Activated T-helper 1 cell treated with Interleukin-2 at 50 U/mL for 16 hours (primary cell): Measurements from ENCODE around the gene SEC14L2.
"Not testable (repeated sequence)": the region's sequence is repeated elsewhere in the genome, so short reads cannot be mapped to it uniquely, and the experiment has no call there.

Source experiments
- DNase-seq: peaks from one replicate; pipeline ENCODE4 v3.0.0-alpha.2; 2020; ENCODE audit warnings: low read depth

The SEC14L2 gene

DNA sequence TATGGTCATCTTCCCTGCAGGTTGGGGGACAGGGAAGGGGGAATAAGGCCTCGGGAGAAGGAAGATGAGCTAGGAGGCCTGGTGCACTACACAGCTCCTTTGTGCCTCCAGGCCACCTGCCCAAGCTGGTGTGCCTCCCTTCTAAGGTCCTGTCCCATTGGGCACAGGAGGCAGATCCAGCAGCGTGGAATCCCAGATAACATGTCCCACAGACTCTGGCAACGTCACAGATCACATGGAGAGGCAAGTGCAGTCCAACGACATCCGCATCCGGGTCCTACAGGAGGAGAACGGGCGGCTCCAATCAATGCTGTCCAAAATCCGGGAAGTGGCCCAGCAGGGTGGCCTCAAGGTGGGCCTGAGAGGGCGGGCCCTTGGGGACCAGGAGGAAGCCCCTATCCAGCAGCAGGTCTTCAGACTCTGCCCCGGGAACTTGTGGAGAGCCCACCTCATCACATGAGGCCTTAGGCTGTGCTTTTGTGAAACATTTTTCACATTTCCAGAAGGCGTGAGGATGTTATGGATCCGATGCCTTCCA, 21.4 kb upstream of the SEC14L2 start:
- no peak for DNase-seq

- no peak for DNase-seq
These were observed 16.8 kb upstream of the SEC14L2 start for GRCh38 chr22:30380011-30380410.

GRCh38 chr22:30381264-30381663, 15.6 kb upstream of the SEC14L2 start:
- no peak for DNase-seq

DNA sequence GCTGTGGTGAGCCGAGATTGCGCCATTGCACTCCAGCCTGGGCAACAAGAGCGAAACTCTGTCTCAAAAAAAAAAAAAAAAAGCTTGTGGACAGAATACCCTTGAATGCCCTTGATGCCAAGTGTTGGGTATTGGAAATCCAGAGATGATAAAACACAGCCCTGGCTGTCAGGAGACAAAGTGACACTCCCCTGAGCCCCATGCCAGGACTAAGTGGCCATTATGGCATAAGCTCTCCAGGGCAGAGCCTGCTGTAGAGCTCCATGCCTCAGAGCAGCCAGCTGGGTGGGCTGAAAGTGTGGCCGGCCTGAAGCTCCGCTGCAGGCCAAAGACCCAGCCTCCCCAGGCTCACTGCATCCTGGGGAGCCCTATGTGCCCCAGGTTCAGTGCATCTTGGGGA, 14.5 kb upstream of the SEC14L2 start:
- DNase-seq: no peak

DNA sequence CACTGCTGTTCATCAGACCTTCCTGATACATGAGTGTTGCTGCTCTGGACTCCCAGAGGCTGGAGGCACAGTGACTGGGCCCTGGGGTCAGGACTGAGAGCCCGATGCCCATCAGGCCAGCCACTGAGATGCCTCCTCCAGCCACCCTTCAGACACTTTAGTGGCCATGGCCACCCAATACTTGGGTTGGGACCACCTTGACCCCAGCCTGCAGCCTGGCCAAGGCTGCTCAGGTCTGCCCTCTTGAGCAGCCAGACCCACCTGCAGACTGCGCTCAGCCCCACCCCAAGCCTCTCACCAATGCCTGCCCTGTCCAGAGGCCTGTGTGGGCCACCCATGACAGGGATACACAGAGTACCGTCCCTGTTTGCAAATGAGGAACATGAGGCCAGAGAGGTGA, 13.8 kb upstream of the SEC14L2 start:
- DNase-seq: no peak

DNA sequence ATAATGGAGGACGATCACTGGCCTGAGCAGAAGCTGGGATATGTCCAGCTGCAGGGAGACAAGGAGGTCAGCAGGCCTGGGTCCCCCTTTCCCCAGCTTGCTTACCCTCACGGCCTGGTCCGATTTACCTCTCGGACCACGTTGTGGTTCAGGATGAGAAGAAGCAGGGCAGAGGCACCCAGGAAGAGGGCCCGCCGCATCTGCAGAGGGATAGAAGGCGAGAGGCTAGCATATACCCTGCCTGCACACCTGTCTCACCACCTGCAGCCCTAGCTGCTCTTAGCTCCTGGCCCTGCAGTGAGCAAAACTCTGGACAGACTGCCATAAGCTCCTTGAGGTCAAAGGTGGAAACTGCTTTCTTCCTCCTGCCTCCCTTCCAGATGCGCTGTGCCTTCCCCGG, 10.9 kb upstream of the SEC14L2 start:
- DNase-seq: no peak

DNA sequence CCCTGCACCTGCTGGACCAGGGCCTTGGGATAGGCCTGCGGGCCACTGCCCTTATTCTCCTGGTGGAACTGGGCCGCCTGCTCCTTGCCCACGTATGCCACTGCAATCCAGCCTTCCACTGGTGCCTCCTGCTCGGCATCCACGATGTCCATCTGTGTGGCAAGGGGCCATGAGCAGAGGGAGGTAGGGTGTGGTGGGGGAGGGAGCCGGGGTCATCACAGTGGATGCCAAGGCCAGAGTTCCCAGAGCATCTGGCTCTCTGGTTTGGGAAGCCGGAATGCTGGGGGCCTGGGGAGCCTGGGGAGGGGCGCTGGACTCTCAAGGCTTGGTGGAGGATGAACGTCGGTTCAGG, 10.2 kb upstream of the SEC14L2 start:
- DNase-seq: no peak

GRCh38 chr22:30386960-30387827, 9.6 kb upstream of the SEC14L2 start, which contains the start of gene RNF215:
RNF215 (minus strand) TSS chr22:30387411; CDS start chr22:30387313, 98 bp downstream.
- DNase-seq: peak; percentile 77

DNA sequence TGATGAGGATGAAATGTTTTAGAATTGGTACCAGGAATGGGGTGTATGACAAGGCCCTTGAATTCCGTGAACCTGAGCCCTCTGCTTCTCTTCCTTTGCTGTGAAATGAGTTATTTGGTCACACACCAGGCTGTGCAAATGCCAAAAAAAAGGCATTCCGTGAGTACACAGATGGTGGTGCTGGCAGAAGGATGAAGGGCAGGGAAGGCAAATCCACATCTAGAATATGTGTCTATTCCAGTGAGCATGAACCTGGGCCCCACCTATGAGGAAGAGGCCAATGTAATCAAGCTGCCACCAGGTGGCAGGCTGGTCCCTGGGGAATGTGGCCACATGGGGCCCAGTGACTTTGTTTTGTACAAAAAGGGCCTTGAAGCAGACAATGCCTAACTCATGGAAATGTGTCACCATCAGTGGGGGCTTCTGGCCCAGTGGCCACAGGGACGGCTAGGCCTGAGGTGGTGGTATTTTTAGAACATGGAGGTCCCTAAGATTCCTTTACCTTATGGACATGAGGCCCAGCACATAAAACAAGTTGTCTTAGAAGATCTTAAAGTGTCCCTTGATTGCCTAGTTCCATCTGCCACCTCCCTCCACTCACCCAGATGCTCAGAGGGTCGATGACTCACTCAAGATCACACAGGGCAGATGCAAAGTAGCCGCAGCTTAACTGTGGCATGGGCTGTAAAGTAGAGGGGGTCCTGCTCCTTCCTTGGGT, 5.7 kb upstream of the SEC14L2 start:
- DNase-seq: peak; percentile 60

GRCh38 chr22:30392661-30393321, 4.0 kb upstream of the SEC14L2 start:
- DNase-seq: no peak

DNA sequence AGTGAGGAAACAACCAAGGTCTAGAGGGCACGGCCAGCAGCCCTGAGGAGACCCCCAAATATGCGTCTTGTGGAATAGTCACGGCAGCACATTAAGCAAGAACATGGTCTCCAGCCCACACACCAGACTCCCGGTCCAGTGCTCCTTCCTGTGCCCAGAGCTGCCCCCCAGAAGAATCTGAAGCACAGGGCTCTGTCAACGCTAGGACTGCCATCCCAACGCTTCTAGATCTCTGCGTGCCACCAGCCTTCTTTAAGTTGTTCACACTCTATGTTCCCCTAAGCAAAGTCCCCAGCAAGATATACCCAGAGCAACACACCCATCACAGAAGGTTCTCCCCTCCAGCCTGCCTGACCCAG, 3.5 kb upstream of the SEC14L2 start:
- no peak for DNase-seq

DNA sequence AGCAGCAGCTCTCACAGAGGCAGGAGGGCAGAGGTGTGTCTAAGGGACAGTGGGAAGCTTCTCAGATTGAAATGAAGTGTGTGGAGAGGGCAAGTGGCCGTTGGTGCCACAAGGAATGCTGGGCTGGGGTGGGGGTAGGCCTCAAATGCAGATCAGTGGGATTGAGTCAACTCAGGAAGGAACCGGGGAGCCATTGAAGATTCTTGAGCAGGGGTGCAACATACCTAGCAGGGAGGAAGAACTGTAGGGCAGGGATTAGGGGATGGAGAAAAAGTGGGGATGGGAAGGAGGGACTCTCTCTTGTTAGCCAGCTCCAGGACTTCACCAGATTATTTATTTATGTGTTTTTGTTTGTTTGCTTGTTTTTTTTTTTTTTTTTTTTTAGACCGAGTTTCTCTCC, 2.9 kb upstream of the SEC14L2 start:
- no peak for DNase-seq

DNA sequence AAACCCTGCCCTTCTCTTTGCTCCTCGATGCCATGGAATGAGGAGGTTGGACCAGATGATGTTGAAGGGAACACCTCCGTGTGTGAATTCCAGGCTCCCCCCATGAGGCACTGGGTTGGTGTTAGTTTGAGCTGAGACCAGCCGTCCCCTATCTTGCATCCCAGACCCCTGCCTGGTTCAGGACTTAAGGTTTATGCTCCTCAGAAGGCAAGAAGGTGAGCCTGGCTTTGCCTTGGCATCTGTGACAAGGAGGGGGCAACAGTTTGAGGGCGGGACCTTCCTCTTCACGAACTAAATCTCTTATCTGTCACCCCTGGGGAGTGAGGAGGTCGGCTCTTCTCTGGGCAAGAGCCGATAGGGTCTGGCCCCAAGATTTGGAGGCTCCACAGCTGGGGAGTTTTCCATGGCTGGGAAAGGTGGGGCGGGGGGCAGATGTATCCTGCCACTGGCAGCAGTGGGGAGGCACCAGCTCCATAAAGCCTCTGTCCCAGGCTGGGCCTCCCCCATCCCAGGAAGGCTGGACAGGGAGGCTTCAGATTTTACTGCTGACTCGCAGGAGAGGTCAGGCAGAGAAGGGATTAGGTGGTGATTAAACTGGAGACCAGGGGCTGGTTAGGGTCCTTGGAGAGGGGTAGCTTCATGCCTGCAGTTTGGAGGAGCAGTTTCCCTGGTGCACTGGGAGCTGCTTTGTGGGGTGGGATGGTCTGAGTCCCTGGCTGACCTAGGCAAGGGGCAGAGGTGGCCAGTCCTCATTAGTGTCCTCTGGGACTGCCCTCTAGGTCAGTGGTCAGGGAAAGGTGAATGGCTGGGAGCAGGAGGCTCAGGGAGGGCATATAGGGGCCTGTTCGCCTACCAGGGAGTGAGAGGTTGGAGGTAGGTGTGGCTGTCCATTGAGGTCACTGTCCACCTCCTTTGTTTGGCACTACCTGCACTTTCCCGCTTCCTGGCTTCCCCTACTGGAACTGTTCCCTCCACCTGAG, 1.1 kb downstream of the SEC14L2 start:
- no peak for DNase-seq

DNA sequence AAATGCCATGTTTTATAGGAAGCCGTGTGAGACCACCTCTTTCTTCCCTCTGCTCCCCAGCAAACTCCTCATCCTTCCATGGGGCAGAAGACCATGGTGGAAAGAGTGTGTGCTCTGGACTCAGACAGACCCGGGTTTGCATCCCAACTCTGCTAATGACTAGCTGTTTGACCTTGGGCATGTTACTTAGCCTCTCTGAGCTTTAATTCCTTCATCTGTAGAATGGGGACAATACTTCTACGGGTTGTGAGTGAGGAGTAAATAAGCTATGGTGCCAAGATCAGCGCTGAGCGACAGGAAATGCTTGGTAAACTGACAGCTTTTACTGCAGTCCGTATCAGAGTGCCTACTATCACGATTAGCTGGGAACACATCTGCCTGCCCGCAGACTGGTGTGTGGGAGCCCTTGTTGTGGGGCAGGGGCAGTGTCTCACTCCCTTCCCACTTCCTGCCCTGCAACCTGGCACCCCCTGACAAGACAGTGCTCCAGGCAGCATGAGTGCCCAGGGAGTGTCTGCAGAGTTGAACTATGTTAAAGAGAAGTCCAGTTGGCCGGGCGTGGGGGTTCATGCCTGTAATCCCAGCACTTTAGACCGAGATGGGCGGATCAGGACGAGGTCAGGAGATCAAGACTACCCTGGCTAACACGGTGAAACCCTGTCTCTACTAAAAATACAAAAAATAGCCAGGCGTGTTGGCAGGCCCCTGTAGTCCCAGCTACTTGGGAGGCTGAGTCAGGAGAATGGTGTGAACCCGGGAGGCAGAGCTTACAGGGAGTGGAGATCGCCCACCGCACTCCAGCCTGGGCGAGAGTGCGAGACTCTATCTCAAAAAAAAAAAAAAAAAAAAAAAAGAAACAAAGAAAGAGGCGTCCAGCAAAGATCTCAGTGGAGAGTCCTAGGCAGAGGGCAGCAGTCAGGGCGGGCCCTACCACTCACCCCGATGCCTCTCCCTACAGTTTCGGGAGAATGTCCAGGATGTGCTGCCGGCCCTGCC, 2.2 kb downstream of the SEC14L2 start:
- no peak for DNase-seq

DNA sequence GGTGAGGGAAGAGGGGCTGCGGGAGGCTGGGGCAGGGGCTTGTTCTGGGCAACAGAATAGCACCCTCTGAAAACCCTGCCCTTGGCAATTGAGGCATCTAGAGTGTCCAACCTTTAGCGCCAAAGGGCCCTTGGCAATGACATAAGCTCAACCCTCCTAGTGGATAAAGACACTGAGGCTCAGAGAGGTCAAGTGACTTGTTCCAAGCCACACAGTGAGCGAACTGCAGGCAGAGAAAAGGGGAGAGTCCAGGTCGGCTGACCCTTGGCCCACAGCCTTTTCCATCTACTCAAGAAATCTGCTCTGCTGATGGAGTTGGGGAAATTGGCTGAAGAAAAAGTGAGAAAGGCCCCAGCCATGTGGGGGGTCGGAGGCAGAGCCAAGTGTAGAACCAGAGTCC, 2.9 kb downstream of the SEC14L2 start:
- DNase-seq: no peak

DNA sequence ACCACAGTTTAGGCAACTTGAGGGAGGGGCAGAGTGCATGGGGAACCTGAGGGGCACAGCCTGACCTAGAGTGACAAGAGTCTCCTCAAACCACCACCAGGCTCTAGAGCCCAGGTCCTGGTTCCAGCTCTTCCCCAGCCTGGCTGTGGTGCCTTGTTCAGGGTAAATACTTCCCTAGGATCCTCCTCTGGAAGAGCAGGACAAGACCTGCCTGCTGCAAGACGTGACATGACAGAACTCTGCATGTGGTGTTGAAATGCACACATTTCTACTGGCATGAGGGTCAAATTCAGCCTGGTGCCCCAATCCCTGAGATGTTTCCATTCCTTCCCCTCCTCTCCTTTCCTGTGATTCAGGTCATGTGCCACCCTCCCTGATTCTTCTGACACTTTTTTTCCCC, 3.3 kb downstream of the SEC14L2 start:
- no peak for DNase-seq

GRCh38 chr22:30401024-30401423, 4.2 kb downstream of the SEC14L2 start:
- DNase-seq: not testable (repeated sequence)

DNA sequence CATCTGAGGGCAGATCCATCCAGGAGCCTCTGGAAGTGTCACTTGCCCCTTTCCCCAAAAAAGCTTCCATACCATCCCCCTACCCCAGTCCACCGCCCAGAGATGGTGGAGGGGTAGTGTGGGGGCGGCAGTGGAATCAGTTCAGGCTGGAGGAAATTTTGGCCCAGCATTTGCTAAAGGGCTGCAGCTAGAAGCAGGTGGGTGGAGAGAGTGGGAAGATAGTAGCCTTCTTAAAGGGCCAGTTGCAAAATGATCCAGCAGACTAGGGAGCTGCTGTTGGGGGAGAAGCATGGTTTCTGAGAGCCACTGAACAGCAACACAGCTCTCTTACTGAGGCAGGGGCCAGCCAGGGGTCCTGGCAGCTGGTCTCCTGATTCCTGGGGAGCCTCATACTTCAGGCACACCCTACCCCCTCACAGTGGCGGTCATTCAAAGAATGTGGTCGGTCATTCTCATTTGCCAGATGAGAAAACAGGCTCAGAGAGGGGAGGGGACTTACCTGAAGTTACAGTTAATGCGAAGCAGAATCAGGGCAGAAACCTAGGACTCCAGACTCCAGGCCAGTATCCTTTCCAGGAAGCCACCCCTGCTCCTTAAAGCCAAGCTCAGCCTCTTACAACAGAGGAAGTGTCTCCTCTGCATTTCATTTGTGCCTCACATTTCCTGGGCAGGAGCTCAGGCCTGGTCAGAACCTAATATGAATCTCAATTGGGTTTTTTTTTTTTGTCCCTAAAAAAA, 5.4 kb downstream of the SEC14L2 start:
- DNase-seq: no peak

DNA sequence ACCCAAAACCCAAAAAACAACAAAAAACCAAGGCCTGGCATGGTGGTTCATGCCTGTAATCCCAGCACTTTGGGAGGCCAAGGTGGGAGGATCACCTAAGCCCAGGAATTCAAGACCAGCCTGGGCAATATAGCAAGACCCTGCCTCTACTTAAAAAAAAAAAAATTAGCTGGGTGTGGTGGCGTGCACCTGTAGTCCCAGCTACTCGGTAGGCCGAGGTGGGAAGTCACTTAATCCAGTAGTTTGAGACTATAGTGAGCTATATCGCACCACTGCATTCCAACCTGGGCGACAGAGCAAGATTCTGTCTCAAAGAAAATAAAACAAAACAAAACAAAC, 5.9 kb downstream of the SEC14L2 start:
- DNase-seq: not testable (repeated sequence)

DNA sequence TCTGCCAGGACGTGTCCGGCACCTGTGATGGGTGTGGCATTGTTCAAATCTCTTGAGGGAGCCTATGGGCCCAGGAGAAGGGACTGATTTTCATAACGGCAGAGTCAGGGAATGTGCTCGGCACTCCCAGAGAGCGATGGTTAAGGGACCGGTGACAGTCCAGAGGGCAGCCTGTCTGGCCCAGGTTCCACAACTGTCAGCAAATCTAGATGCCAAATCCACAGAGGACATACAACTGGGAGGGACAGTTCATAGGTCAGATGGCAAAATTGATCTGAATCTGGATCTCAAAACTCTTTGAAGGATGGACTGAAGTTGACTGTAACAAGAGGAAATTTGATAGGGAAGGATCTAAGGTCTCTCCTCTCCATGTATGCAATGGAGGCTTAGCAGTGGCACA, 7.5 kb downstream of the SEC14L2 start:
- DNase-seq: no peak
